ENCODE data around the gene CX3CR1.

Gene CX3CR1

DNA sequence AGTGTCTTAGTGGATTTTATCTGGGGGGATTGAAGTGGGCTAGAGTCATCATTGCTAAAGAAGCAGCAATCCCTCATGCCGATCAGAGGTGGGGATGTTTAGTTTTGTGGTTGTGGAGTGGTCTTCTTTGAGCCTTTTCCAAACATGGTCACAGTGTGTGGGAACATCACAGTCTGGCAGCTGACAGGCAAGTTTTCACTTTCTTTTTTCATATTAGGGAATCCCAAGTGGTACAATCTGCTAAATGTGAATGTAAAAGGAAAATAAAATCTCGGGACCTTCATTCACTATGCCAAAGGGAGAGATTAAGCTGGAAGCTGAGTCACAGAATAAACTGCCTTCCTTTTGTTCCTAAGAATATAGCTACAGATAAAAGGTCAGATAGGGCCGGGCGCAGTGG lies 10.4 kb upstream of the CX3CR1 start:
- no peak for DNase-seq

GRCh38 chr3:39289107-39289506 lies 9.3 kb upstream of the CX3CR1 start:
- no peak for DNase-seq

GRCh38 chr3:39288300-39288808 lies 8.5 kb upstream of the CX3CR1 start:
- DNase-seq = peak; percentile 91 to 92

- DNase-seq = peak; percentile 85 to 89
Measured at GRCh38 chr3:39287216-39288164, 7.7 kb upstream of the CX3CR1 start.

DNA sequence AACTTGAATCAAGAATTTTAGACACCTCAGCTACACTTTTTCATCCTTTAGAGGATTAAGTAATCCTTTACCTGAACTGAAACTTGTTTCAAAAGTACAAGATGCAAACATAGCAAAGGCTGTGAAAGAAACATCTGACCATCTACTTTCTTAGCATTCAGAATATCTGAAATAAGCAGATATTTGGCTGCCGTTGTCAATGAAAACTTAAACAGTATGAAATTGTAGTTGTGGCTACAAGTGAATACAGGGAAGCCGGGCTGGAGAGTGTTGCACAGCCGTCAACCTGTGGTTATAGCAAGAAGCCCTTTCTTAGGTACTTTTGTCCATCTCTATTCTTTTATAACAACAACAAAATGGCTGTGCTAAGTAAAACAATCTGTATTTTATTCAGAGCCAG lies 6.9 kb upstream of the CX3CR1 start:
- DNase-seq = no peak

GRCh38 chr3:39285332-39285731 lies 5.5 kb upstream of the CX3CR1 start:
- no peak for DNase-seq

GRCh38 chr3:39284457-39284881 lies 4.6 kb upstream of the CX3CR1 start:
- no peak for DNase-seq

GRCh38 chr3:39282057-39282456 lies 2.2 kb upstream of the CX3CR1 start:
- no peak for DNase-seq

DNA sequence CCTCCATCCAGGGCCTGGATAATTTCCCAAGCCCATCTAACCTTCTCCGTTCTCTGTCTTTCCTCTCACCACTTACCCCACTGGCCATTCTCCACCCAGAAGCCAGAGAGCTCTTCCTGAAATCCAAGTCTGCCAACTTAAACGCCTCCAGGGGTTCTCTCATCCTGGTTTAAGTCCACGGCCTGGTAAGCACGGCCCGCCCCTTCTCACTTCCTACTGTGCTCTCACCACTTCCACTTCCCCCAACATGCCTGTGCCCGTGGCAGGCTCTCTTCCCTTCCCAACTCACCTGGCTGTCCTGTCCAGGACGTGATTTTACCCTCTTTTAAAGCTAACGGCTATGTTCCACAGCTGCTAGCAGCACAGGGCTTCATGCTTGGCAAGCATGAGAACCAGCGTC lies 1.7 kb upstream of the CX3CR1 start:
- no peak for DNase-seq

DNA sequence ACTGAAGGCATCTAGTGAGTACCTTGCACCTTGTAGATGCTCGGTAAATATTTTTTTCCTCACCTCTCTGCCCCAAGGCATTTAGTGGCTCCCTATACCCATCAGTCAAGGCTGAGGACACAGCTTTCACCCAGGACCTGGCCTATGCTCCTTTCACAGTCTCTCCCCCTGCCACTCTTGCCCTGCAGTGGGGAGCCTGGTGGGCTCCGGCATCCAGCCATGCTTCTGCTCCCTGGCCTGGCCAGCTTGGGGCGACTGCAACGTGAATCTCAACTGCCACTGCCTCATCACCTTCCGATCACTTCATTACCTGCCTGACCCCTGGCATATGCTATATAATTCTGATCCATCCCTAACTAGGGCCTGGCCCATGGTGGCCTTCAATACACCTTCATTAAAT lies 735 bp upstream of the CX3CR1 start:
- DNase-seq = no peak

DNA sequence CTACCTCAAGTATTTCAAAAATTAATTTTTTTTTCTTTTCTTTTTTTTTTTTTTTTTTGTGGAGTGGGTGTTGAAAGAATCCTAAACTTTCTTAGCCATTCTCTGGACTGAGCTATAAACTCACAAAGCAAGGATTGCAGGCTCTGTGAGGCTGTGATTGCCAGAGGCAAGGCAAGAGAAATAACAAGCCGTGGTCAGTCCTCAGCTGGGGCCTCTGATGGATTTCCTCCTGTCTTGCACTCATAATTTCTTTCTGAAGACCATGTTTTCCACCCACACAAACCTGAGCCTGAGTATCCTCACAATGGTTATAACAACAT lies 1.3 kb downstream of the CX3CR1 start:
- no peak for DNase-seq

- DNase-seq = no peak
Measured at GRCh38 chr3:39277893-39278615, 1.8 kb downstream of the CX3CR1 start.

DNA sequence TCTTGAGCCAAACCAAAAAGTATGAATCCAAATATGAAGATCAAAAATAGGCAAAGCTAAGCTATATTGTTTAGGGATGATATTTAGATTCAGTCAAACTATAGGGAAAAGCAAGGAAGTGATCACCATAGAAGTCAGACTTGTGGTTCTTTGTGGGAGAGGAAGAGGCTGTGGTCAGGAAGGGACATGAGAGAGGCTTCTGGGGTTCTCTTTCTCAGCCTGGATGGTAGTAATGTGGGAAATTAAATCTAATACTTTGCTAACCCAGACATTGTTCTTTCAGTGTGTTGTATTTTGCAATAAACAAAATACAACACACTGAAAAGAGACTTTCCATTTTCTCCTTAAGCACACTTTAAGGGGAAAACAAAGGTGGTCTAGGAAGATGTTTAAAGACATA lies 3.1 kb downstream of the CX3CR1 start:
- DNase-seq = no peak

GRCh38 chr3:39275963-39276593 lies 3.8 kb downstream of the CX3CR1 start:
- no peak for DNase-seq

DNA sequence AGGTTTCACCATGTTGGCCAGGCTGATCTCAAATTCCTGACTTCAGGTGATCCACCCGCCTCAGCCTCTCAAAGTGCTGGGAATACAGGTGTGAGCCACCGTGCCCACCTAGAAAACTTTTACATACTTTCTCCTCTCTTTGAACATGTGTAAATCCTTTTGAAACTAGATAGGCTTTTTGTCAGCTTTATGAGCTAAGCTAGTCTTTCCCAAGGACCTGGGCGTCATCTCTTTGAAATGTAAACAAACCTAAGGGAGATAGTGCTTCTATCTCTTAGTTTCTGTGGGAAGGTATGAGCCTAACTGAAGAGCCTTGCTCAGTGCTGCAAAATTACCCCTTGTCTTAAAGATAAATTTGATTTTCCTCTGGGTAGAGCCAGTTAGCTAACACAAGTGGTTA lies 4.8 kb downstream of the CX3CR1 start:
- DNase-seq = no peak

- DNase-seq = no peak
Measured at GRCh38 chr3:39273119-39273518, 6.7 kb downstream of the CX3CR1 start.

- DNase-seq = no peak
Measured at GRCh38 chr3:39272191-39272590, 7.6 kb downstream of the CX3CR1 start.

GRCh38 chr3:39271363-39271914 lies 8.4 kb downstream of the CX3CR1 start:
- DNase-seq = no peak

DNA sequence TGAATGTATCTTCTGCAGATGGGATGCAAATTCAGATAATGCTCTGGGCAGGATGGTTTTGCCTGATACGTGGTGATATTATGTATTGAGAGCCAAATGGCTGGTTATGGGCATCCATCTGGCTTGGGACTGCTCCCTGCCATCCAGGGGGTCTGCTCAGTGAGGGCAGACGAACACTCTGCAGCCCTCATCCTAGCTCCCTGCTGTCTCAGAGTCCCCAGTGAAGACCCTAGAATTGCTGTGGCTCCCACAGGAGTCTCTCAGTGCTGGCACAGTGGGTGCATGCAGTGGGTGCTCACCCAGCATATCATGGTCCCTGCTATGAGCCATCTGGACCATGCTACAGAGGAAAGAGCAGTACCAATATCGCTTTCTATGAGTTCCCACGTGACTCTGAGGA lies 10.3 kb downstream of the CX3CR1 start:
- no peak for DNase-seq

- no peak for DNase-seq
Measured at GRCh38 chr3:39268549-39268900, 11.3 kb downstream of the CX3CR1 start.

- no peak for DNase-seq
Measured at GRCh38 chr3:39267631-39268548, 11.9 kb downstream of the CX3CR1 start.

GRCh38 chr3:39264053-39264452 lies 15.8 kb downstream of the CX3CR1 start:
- no peak for DNase-seq
